Measurements from ENCODE around the gene MAN1C1.
"Not testable (repeated sequence)": the region's sequence is repeated elsewhere in the genome, so short reads cannot be mapped to it uniquely, and the experiment has no call there.

The MAN1C1 gene

DNA sequence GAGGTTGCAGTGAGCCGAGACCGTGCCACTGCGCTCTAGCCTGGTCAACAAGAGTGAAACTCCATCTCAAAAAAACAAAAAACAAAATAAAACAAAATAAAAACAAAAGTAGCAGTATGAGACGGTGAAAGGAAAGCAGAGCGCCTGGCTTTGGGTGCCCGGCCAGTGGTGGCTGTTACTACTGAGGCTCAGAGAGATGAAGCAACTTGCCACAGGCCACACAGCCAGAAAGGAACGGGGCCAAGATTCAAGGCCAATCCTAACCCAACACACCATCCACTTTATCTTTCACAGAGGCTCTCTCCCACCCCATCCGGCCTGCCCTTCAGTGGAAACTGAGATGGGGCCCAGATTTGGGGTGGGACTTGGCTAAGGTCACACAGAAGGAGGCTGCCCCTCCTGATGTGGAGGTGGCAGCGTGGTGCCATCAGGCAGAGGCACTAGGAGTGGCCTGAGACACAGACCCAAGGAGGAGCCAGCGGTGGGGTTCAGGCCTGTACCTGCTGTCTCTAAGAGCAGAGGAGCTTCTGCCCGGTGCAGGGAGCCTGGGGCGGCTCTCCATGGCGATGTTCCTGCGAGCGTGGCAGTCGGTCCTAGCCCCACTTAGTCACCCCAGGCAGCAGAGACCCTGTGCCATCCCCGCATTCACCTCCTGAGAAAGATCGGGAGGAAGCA is 40.0 kb upstream of the MAN1C1 start:
- CTCF ChIA-PET = no interaction called here
- Mint-ChIP-seq H3K9me3 (no peaks in the 10 kb centered on the region), H3K27me3 (peaks cover 41% of the 10 kb centered on the region), H3K4me1 (peaks cover 5% of the 10 kb centered on the region), H3K27ac (no peak overlapping the region), H3K4me3 (no peak overlapping the region), H3K36me3 (no peaks in the 10 kb centered on the region)
- no peak for DNase-seq

DNA sequence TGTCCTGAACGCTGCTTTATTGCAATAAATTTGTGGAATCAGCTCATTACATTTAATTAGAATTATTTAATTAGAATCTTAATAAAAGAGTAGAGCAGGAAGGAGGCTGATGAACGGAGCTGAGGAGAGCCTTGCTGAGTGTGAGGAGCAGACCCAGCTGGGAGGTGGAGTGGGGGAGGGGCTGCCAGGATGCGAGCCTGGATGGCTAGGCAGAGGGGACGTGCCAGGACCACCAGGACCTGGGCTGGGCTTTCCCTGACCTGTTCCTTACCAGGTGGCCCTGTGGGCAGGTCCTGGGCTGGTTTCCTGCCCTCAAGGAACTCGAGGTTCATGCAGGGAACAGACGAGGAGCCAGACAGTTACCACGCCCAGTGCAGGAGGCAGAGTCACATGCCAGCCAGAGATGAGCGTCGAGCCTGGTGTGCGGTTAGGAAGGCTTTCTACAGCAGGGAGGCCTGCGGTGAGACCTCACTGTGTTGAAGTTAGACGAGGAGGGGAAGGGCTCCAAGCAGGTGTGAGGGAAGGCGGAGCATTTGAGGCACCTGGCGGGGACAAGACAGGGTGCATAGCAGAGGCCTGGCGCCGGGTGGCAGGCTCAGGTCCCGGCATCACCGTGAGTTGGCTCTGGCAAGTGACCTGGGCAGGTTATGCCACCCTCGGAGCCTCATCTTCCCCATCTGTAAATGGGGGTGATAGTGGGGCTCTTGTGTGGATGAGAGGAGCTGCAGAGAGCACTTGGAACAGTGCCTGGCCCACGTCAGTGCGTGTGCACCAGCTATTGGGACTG is 39.3 kb upstream of the MAN1C1 start:
- CTCF ChIA-PET = no interaction called here
- H3K4me1 Mint-ChIP-seq = peaks cover 5% of the 10 kb centered on the region
- H3K36me3 Mint-ChIP-seq = no peaks in the 10 kb centered on the region
- DNase-seq = no peak
- no peak overlapping the region for H3K27ac Mint-ChIP-seq
- peaks cover 36% of the 10 kb centered on the region for H3K27me3 Mint-ChIP-seq
- H3K9me3 Mint-ChIP-seq = no peaks in the 10 kb centered on the region
- H3K4me3 Mint-ChIP-seq = no peak overlapping the region

DNA sequence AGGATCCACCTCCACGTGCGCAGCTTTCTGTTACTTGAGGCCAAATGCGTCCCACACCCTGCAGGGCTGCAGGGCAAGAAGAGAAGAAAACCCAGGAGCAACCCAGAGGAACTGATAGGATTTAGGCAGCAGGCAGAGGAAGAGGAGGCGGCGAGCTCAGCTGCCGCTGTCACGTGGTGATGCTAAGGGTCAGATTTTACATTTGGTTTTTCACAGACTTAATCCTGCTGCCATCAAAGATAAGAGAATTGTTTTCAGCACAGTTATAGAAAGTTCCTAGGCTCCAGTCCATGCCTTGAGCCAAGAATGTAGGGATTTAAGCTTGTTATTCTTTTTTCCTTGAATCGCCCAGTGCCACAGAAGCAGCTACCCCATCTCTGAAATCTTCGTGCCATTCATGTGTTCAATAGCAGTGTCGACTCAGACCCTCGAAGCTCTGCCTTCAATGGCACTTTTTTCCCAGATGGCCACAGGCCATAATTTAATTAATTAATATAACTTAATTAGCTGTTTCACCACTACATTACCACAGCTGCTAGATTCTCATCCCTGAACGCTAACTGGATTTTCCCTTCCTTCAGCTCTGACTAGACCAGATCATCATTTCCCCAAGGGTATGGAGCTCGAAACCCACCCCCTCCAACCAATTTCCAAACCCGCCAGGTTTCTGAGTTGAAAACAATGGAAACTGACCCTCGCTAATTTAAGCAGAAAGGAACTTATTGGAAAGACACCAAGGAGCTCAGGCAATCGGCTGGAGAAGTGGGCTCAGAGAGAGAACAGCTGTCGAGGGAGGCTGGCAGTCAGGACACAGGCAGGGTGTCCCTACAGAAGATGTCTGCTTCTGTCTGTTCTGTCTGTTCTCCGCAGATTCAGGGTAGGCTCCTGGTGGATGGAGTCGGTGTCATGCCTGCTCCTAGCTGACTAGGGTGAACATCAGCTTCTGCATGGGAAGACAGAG is 37.0 kb upstream of the MAN1C1 start:
- peaks cover 35% of the 10 kb centered on the region for H3K27me3 Mint-ChIP-seq
- H3K36me3 Mint-ChIP-seq = no peaks in the 10 kb centered on the region
- DNase-seq = no peak
- H3K9me3 Mint-ChIP-seq = no peaks in the 10 kb centered on the region
- CTCF ChIA-PET = no interaction called here
- H3K4me1 Mint-ChIP-seq = peaks cover 2% of the 10 kb centered on the region
- H3K27ac Mint-ChIP-seq = no peak overlapping the region
- H3K4me3 Mint-ChIP-seq = no peak overlapping the region

DNA sequence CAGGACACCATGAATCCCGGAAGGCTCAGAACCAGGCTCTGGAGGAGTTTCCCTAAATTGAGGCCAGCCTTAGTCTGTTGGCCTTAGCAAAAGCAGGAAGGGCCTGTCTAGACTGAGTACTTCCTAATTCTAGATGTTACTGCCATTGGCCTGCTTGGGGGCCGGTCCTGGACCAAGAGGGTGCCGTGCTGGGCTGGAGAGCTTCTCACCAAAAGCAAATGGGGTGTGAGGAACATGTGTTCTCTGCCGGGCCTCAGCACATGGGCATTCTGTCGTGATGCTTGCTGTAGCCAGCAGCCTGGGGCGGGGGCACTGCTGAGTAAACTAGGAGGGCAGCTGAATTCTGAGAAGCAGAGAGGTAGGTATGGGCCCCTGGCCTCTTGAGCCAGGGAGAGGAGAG is 35.7 kb upstream of the MAN1C1 start:
- no peaks in the 10 kb centered on the region for H3K36me3 Mint-ChIP-seq
- peaks cover 39% of the 10 kb centered on the region for H3K27me3 Mint-ChIP-seq
- DNase-seq = no peak
- H3K4me1 Mint-ChIP-seq = peaks cover 2% of the 10 kb centered on the region
- no peak overlapping the region for H3K4me3 Mint-ChIP-seq
- H3K27ac Mint-ChIP-seq = peak overlapping the region; percentile 52
- H3K9me3 Mint-ChIP-seq = no peaks in the 10 kb centered on the region
- CTCF ChIA-PET = no interaction called here

DNA sequence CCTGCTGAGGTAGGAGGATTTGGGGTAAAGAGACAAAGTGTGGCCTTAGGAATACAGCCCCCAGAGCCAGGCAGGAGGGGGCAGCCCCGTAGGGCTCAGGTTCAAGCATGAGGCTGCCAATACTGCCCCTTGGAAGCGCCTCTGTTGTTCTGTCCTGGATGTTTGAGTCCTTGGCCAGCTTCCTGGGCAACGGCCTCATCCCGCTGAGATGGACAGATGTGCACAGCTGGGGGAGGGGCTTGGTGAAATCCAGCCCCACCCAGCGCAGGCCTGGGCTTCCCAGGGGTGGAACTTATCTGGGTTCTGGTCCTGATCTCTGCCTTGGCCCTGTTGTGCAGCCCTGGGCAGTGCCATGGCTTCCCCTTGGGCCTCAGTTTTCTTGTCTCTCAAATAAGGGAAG is 34.8 kb upstream of the MAN1C1 start:
- Mint-ChIP-seq H3K27me3 (peaks cover 39% of the 10 kb centered on the region), H3K4me1 (peaks cover 2% of the 10 kb centered on the region), H3K9me3 (no peaks in the 10 kb centered on the region), H3K36me3 (no peaks in the 10 kb centered on the region), H3K4me3 (no peak overlapping the region), H3K27ac (no peak overlapping the region)
- DNase-seq = no peak
- CTCF ChIA-PET = no interaction called here

DNA sequence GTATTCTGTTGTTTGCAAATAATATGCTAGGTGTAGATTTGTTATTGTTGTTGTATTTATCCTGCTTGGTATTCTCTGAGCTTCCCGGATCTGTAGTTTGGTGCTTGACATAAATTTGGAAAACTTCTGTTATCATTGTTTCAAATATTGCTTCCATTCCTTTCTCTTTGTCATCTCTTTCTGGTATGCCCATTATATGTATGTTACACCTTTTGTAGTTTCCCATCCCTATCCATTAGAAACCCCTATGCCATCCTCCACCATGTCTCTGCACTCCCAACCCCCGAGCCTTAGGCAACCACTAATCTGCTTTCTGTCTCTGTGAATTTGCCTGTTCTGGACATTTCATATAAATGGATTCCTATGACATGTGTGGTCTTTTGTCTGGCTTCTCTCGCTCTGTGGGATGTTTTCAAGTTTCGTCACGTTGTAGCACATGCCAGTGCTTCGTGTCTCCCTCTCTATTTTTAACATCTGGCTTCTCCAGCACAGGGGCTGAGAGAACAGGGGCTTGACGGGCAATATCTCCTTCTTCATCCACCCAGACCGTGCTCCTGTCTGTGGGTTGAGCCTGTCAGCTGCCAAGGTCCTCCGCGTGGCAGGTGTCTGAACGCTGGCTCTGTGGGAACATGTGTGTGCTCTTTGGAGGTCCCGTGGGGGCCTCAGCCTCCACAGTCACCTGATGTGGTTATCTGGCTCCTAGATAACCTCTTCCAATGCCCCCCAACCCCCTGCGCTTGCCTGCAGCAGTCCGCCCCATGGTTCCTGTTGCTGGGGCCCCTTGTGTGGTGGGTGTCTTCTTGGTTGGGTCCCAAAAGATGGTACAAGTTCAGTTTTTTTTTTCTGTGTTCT is 32.8 kb upstream of the MAN1C1 start:
- Mint-ChIP-seq H3K27ac (no peak overlapping the region), H3K4me3 (no peak overlapping the region), H3K4me1 (no peaks in the 10 kb centered on the region), H3K36me3 (no peaks in the 10 kb centered on the region), H3K27me3 (peaks cover 33% of the 10 kb centered on the region), H3K9me3 (no peaks in the 10 kb centered on the region)
- CTCF ChIA-PET = interaction anchor here (1.5 kb wide), 1 partner anchor 11 kb away, joined by 7 read pairs; no protein-coding TSS in a partner anchor
- no peak for DNase-seq

DNA sequence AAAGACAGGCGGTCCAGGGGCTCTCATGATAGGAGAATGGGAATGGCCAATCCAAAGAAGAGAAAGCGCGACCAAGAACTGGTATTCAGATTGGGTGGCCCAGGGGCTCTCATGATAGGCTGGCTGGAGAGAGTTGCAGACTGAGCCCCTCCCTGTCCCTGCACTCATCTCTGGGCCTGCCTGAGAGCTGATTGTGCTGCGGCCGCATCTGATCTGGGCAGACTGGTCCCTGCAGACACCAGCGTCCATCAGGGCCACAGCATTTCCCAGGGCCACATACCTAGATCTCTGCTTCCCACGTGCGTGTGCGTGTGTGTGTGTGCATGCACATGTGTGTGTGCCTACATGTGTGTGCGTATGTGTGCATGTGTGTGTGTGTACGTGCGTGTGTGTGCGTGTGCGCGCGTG is 30.4 kb upstream of the MAN1C1 start:
- DNase-seq = no peak
- CTCF ChIA-PET = no interaction called here
- Mint-ChIP-seq H3K27ac (no peak overlapping the region), H3K4me1 (peaks cover 5% of the 10 kb centered on the region), H3K36me3 (no peaks in the 10 kb centered on the region), H3K9me3 (no peaks in the 10 kb centered on the region), H3K4me3 (no peak overlapping the region), H3K27me3 (peaks cover 26% of the 10 kb centered on the region)

DNA sequence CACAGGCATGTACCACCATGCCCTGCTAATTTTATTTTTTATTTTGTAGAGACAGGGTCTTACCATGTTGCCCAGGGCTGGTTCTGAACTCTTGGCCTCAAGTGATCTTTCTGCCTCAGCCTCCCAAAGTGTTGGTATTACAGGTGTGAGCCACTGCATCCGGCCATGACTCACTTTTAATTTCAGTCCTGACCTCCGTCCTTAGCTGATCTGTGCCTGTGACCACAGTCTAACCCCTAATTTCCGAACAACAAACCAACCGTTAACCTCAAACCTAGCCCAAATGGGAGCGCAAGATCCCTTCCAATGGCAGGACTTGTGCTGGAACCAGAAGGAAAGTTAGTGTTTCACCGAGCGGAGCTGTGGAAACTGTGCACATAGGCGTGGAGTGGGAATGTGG is 29.3 kb upstream of the MAN1C1 start:
- H3K27ac Mint-ChIP-seq = no peak overlapping the region
- peaks cover 23% of the 10 kb centered on the region for H3K27me3 Mint-ChIP-seq
- no peak overlapping the region for H3K4me3 Mint-ChIP-seq
- H3K36me3 Mint-ChIP-seq = no peaks in the 10 kb centered on the region
- DNase-seq = no peak
- peaks cover 5% of the 10 kb centered on the region for H3K4me1 Mint-ChIP-seq
- H3K9me3 Mint-ChIP-seq = no peaks in the 10 kb centered on the region
- CTCF ChIA-PET = no interaction called here

DNA sequence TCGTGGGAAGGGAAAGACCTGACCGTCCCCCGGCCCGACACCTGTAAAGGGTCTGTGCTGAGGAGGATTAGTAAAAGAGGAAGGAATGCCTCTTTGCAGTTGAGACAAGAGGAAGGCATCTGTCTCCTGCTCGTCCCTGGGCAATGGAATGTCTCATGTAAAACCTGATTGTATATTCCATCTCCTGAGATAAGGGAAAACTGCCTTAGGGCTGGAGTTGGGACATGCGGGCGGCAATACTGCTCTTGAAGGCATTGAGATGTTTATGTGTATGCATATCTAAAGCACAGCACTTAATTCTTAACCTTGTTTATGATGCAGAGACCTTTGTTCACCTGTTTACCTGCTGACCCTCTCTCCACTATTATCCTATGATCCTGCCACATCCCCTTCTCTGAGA is 28.4 kb upstream of the MAN1C1 start:
- H3K4me1 Mint-ChIP-seq, H3K9me3 Mint-ChIP-seq, CTCF ChIA-PET, DNase-seq, H3K4me3 Mint-ChIP-seq, H3K27ac Mint-ChIP-seq, H3K36me3 Mint-ChIP-seq: not testable (repeated sequence)
- H3K27me3 Mint-ChIP-seq = peaks cover 30% of the 10 kb centered on the region

DNA sequence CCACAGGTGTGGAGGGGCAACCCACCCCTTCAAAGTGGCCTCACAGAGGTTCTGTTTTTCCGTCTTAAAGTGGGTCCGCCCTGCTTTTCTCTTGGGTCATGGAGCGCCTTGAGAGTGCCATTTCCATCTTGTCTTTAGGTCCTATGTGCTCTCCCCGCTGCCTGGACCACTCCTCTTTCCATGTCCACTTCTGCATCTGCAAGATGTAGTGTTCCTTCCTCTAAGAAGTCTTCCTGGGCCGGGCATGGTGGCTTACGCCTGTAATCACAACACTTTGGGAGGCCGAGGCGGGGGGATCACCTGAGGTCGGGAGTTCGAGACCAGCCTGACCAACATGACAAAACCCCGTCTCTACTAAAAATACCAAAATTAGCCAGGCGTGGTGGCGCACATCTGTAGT is 27.8 kb upstream of the MAN1C1 start:
- DNase-seq, H3K4me3 Mint-ChIP-seq, H3K36me3 Mint-ChIP-seq, H3K27ac Mint-ChIP-seq, H3K4me1 Mint-ChIP-seq, H3K9me3 Mint-ChIP-seq: not testable (repeated sequence)
- peaks cover 34% of the 10 kb centered on the region for H3K27me3 Mint-ChIP-seq
- CTCF ChIA-PET = interaction anchor here (1.1 to 1.7 kb wide), 2 partner anchors 10 to 20 kb away, joined by 3 to 4 read pairs; no protein-coding TSS in a partner anchor

DNA sequence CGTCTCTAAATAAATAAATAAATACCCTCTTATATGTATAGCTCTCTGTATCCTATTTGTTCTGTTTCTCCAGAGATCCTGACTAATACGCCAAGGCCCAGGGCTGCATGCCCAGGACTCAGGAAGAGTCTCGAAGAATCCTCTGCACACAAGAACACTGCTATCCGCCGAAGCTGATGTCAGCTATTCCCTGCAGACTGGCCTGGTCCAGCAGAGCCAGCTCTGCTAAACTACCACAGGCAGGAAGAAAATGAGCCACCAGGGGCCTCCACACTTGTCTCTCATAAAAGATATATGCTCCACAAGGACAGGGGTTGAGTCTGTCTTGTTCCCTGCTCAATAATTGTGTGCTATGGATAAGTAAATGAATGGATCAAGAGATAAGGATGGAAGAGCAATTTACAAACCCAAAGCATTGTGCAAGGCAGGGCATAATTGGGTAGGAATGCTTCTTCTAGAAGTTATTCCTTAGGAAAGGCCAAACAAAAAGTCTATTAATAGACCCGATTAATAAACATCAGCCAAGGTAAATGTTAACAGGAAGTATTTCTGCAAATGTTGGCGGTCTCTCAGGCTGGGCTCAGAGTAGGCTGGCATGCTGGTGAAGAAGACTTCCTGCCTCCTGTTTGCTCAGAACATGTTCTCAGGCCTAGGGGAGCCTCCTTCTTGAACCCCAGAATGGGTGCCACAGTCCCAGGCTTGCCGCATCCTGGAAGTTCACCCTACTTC is 26.3 kb upstream of the MAN1C1 start:
- H3K4me1 Mint-ChIP-seq = peaks cover 5% of the 10 kb centered on the region
- peaks cover 29% of the 10 kb centered on the region for H3K27me3 Mint-ChIP-seq
- DNase-seq = no peak
- CTCF ChIA-PET = interaction anchor here (0.6 to 1.7 kb wide), 2 partner anchors 18 to 784 kb away, joined by 3 to 4 read pairs; no protein-coding TSS in a partner anchor
- H3K9me3 Mint-ChIP-seq = no peaks in the 10 kb centered on the region
- H3K36me3 Mint-ChIP-seq = no peaks in the 10 kb centered on the region
- H3K4me3 Mint-ChIP-seq = no peak overlapping the region
- H3K27ac Mint-ChIP-seq = no peak overlapping the region

DNA sequence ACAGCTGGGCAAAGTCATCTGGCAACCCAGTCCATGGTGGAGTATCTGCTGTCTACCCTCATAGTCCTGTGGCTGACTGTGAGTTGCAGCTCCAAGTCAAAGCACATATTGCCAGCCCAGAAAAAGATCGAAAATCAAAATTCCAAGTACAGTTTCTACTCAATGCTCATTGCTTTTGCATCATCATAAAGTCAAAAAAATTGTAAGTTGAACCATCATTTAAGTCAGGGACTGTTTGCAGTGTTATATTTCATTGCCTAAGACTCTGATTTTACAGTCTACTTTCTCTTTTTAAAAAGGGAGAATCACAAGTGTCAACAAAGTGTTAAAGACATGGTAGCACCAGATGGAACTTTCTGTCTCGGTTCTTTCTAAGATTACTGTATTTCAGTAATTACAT is 22.7 kb upstream of the MAN1C1 start:
- peaks cover under 1% of the 10 kb centered on the region for H3K9me3 Mint-ChIP-seq
- CTCF ChIA-PET = no interaction called here
- DNase-seq = no peak
- H3K36me3 Mint-ChIP-seq = no peaks in the 10 kb centered on the region
- H3K27me3 Mint-ChIP-seq = peaks cover 47% of the 10 kb centered on the region
- peaks cover 5% of the 10 kb centered on the region for H3K4me1 Mint-ChIP-seq
- H3K27ac Mint-ChIP-seq = no peak overlapping the region
- no peak overlapping the region for H3K4me3 Mint-ChIP-seq

DNA sequence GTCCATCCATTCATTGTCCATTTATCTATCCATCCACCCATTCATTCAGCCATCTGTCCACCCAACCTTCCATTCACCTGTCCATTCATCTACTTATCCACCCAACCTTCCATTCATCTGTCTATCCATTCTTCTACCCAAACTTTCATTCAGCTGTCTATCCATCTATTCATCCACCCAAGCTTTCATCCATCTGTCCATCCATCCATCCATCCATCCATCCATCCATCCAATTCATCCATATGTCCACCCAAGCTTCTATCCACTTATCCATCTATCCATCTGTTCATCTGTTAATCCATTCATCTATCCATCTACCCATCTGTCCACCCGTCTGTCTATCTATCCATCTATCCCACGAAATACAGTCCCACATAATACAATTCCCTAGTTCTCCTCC is 21.6 kb upstream of the MAN1C1 start:
- Mint-ChIP-seq H3K36me3 (peaks cover 2% of the 10 kb centered on the region), H3K4me3 (no peak overlapping the region), H3K9me3 (peaks cover 4% of the 10 kb centered on the region), H3K4me1 (peaks cover 5% of the 10 kb centered on the region), H3K27me3 (peaks cover 55% of the 10 kb centered on the region), H3K27ac (no peak overlapping the region)
- DNase-seq = no peak
- CTCF ChIA-PET = interaction anchor here (1.9 kb wide), 1 partner anchor 22 kb away, joined by 6 read pairs; no protein-coding TSS in a partner anchor

All from activated naive CD4-positive, alpha-beta T cell treated with anti-CD3 and anti-CD28 coated beads, Interleukin-2, amount 10 ng/mL, durations not matched to agents 7 days and 5 days (primary cell).